GM23248 (cell line): ENCODE data around the gene RBFOX2. TPM values are rescaled to one million over a fixed set of nuclear protein-coding genes. Genes with fewer than 3 reads are reported as not detected.

ENCODE experiments used
- DNase-seq: peaks from one replicate; pipeline ENCODE4 v3.0.0-alpha.2; 2015
- H2AFZ ChIP-seq: fragments of 200-600 bp; sonication (generic); 2 replicates; pipeline ENCODE4 v1.6.1; 2016; ENCODE audit warnings: antibody characterized with exemption
- H3F3A ChIP-seq: fragments of 200-600 bp; sonication (generic); 2 replicates; pipeline ENCODE4 v1.6.1; 2016; ENCODE audit warnings: mild to moderate bottlenecking, antibody characterized with exemption, mixed run types; ENCODE audit not compliant: insufficient read depth
- H3K27ac ChIP-seq: fragments of 200-600 bp; sonication (generic); 2 replicates; pipeline ENCODE4 v1.5.1; 2016; ENCODE audit warnings: mild to moderate bottlenecking
- H3K27me3 ChIP-seq: fragments of 200-600 bp; sonication (generic); replicated peaks from 2 replicates; pipeline ENCODE4 v1.6.1; 2016; ENCODE audit warnings: mild to moderate bottlenecking; ENCODE audit not compliant: insufficient read depth
- H3K36me3 ChIP-seq: fragments of 200-600 bp; sonication (generic); 2 replicates; pipeline ENCODE4 v1.6.1; 2016; ENCODE audit warnings: low read depth, mild to moderate bottlenecking
- H3K4me1 ChIP-seq: fragments of 200-600 bp; sonication (generic); 2 replicates; pipeline ENCODE4 v1.6.1; 2016; ENCODE audit warnings: mild to moderate bottlenecking; ENCODE audit not compliant: insufficient read depth
- H3K4me2 ChIP-seq: fragments of 200-600 bp; sonication (generic); one replicate; pipeline ENCODE4 v1.6.1; 2016; ENCODE audit warnings: mild to moderate bottlenecking; ENCODE audit not compliant: unreplicated experiment
- H3K4me3 ChIP-seq: fragments of 200-600 bp; sonication (generic); 2 replicates; pipeline ENCODE4 v1.5.1; 2016; ENCODE audit warnings: mild to moderate bottlenecking
- H3K79me2 ChIP-seq: fragments of 200-600 bp; sonication (generic); 2 replicates; pipeline ENCODE4 v1.6.1; 2016; ENCODE audit warnings: mild to moderate bottlenecking; ENCODE audit not compliant: insufficient read depth
- H3K9ac ChIP-seq: fragments of 200-600 bp; sonication (generic); 2 replicates; pipeline ENCODE4 v1.6.1; 2016; ENCODE audit warnings: mild to moderate bottlenecking
- H3K9me2 ChIP-seq: fragments of 200-600 bp; sonication (generic); 2 replicates; pipeline ENCODE4 v1.6.1; 2016; ENCODE audit warnings: mixed run types, mild to moderate bottlenecking, moderate library complexity; ENCODE audit not compliant: insufficient read depth
- H3K9me3 ChIP-seq: fragments of 200-600 bp; sonication (generic); one replicate; pipeline ENCODE4 v1.6.1; 2017; ENCODE audit warnings: low read depth
- H4K20me1 ChIP-seq: fragments of 200-600 bp; sonication (generic); 2 replicates; pipeline ENCODE4 v1.6.0; 2016; ENCODE audit not compliant: insufficient read depth
- EZH2 ChIP-seq: fragments of 200-600 bp; sonication (generic); IDR thresholded peaks from 2 replicates; pipeline ENCODE4 v1.6.1; 2018; ENCODE audit warnings: antibody characterized with exemption, mild to moderate bottlenecking; ENCODE audit not compliant: insufficient read depth, poor library complexity, severe bottlenecking
- EZH2phosphoT487 ChIP-seq: fragments of 200-600 bp; sonication (generic); IDR thresholded peaks from 2 replicates; pipeline ENCODE4 v1.6.1; 2018; ENCODE audit warnings: antibody characterized with exemption, moderate library complexity, mild to moderate bottlenecking, low read depth; ENCODE audit not compliant: insufficient read depth
- WGBS, 2 experiments: methylation state at CpG; one replicate each; pipeline ENCODE4 v1.1.6; 2015 to 2017; ENCODE audit warnings: low lambda C conversion rate in 2 of 2, low coverage in 1 of 2; ENCODE audit errors: missing lambda C conversion rate in 2 of 2; 5-methylcytosine and 5-hydroxymethylcytosine counted together
- in situ Hi-C: fragments of 300-500 bp; cut with MboI; formaldehyde crosslinking; loops from 2 replicates; pipeline ENCODE4 v1.15.0; 2020
- polyA plus RNA-seq: library from polyadenylated mRNA; unstranded; fragments of >200 nt; fragmentation: Nextera tagmentation; extraction: Ambion mirVana; gene quantifications from 2 replicates; pipeline ENCODE4 v1.2.1, GENCODE V29; 2016
- total RNA-seq: library from RNA; depleted of rRNA; stranded (reverse); fragments of >200 nt; shearing (Covaris generic); gene quantifications from 2 replicates; pipeline ENCODE4 v1.2.3, GENCODE V29; 2014

The RBFOX2 gene
- total and polyA plus RNA-seq, 2 experiments from 2014 or later: 127 to 136 TPM

- no peak for DNase-seq
- no peak overlapping the region for H3K4me3 ChIP-seq
- H3K27ac ChIP-seq: peak overlapping the region; percentile 94
- H3K27me3 ChIP-seq: no peaks in the 10 kb centered on the region
- no peaks in the 10 kb centered on the region for H4K20me1 ChIP-seq
- peak overlapping the region; percentile 78 for H3K9ac ChIP-seq
- no peaks in the 10 kb centered on the region for H3K9me2 ChIP-seq
- H3K9me3 ChIP-seq: no peaks in the 10 kb centered on the region
- no peak for TF ChIP-seq EZH2
- no peak for TF ChIP-seq EZH2phosphoT487
- peaks cover 20% of the 10 kb centered on the region for H3F3A ChIP-seq
- H2AFZ ChIP-seq: no peak overlapping the region
- peaks cover 28% of the 10 kb centered on the region for H3K4me1 ChIP-seq
- in situ Hi-C loops: no loop called here
- no peak overlapping the region for H3K4me2 ChIP-seq
- no peaks in the 10 kb centered on the region for H3K36me3 ChIP-seq
- H3K79me2 ChIP-seq: peaks cover 90% of the 10 kb centered on the region
- WGBS, 2 experiments: 70 to 81% methylated on average over 2 of the region's 2 CpGs
Measured at GRCh38 chr22:35923026-35923425, 105.6 kb downstream of the RBFOX2 start.

GRCh38 chr22:35921777-35922176 is 106.8 kb downstream of the RBFOX2 start:
- peak; percentile 95 for DNase-seq
- Histone ChIP-seq H3K36me3 (no peaks in the 10 kb centered on the region), H3K79me2 (peaks cover 90% of the 10 kb centered on the region), H3K4me3 (peak overlapping the region; percentile 46), H3K9me2 (no peaks in the 10 kb centered on the region), H3K27ac (peak overlapping the region; percentile 94), H3K9ac (peak overlapping the region; percentile 78), H3K4me2 (peak overlapping the region; percentile 77), H3K9me3 (no peaks in the 10 kb centered on the region), H4K20me1 (no peaks in the 10 kb centered on the region), H3K4me1 (peaks cover 28% of the 10 kb centered on the region), H3F3A (peaks cover 22% of the 10 kb centered on the region), H3K27me3 (no peaks in the 10 kb centered on the region), H2AFZ (no peak overlapping the region)
- in situ Hi-C loops: no loop called here
- TF ChIP-seq EZH2phosphoT487 (no peak), EZH2 (no peak)

GRCh38 chr22:35921044-35921443 is 107.6 kb downstream of the RBFOX2 start:
- Histone ChIP-seq H2AFZ (no peak overlapping the region), H4K20me1 (no peaks in the 10 kb centered on the region), H3K79me2 (peaks cover 90% of the 10 kb centered on the region), H3K27ac (peak overlapping the region; percentile 94), H3K4me2 (peak overlapping the region; percentile 1), H3K9ac (peak overlapping the region; percentile 5; the same call in 1 of the 2 replicates), H3K27me3 (no peaks in the 10 kb centered on the region), H3F3A (peaks cover 29% of the 10 kb centered on the region), H3K4me1 (peaks cover 30% of the 10 kb centered on the region), H3K9me2 (no peaks in the 10 kb centered on the region), H3K36me3 (no peaks in the 10 kb centered on the region), H3K4me3 (no peak overlapping the region), H3K9me3 (no peaks in the 10 kb centered on the region)
- peak; percentile 31 for DNase-seq
- in situ Hi-C loops: no loop called here
- WGBS, 2 experiments: 24 to 29% methylated on average over 2 of the region's 2 CpGs
- no peak for TF ChIP-seq EZH2phosphoT487
- no peak for TF ChIP-seq EZH2

DNA sequence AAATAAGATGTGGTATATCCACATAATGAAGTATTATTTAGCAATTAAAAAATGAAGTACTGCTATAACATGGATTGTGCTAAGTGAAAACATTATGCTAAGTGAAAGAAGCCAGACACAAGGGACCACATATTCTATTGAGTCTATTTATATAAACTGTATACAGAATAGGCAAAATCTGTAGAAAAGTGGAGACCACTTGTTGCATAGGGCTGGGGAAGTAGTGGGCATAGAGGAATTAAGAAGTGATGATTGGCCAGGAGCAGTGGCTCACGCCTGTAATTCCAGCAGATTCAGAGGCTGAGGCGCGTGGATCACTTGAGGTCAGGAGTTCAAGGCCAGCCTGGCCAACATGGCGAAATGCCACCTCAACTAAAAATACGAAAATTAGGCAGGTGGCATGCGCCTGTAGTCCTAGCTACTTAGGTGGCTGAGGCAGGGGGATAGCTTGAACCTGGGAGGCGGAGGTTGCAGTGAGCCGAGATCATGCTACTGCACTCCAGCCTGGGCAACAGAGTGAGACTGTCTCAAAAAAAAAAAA is 109.6 kb downstream of the RBFOX2 start:
- Histone ChIP-seq H3K9ac (no peak overlapping the region), H3F3A (peaks cover 48% of the 10 kb centered on the region), H4K20me1 (no peaks in the 10 kb centered on the region), H3K79me2 (peaks cover 81% of the 10 kb centered on the region), H3K4me3 (no peak overlapping the region), H3K27ac (no peak overlapping the region), H3K9me3 (no peaks in the 10 kb centered on the region), H2AFZ (no peak overlapping the region), H3K36me3 (no peaks in the 10 kb centered on the region), H3K27me3 (no peaks in the 10 kb centered on the region), H3K4me2 (no peak overlapping the region), H3K9me2 (no peaks in the 10 kb centered on the region), H3K4me1 (peaks cover 48% of the 10 kb centered on the region)
- no peak for DNase-seq
- WGBS, 2 experiments: 94% methylated on average over 8 of the region's 8 CpGs
- TF ChIP-seq EZH2 (no peak), EZH2phosphoT487 (no peak)
- in situ Hi-C loops: loop anchor here (10.0 kb wide), 1 partner anchor 284 kb away; no protein-coding TSS in a partner anchor

DNA sequence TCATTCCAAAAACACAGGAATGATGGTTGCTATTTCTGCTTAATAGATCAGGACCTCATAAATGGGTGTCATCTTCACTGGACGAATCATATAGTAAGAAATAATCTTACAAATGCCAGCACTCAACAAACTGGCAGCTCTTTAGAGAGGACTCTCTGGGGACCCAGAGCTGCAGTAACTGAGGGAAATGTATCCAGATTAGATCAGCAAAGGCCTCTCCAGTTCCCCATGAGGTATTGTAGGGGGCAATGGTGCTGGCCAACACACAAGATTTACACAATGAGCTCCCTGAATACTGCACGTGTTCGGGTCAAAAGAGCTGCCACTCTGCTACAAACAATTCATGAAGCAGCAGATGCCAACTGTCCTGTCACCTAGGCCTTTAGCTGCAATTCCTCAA is 110.2 kb downstream of the RBFOX2 start:
- no peak overlapping the region for H3K4me3 ChIP-seq
- peaks cover 81% of the 10 kb centered on the region for H3K79me2 ChIP-seq
- no peak for TF ChIP-seq EZH2
- TF ChIP-seq EZH2phosphoT487: no peak
- H3K9ac ChIP-seq: no peak overlapping the region
- H4K20me1 ChIP-seq: no peaks in the 10 kb centered on the region
- in situ Hi-C loops: loop anchor here (10.0 kb wide), 1 partner anchor 284 kb away; no protein-coding TSS in a partner anchor
- no peaks in the 10 kb centered on the region for H3K9me2 ChIP-seq
- DNase-seq: peak; percentile 50
- H2AFZ ChIP-seq: no peak overlapping the region
- no peaks in the 10 kb centered on the region for H3K9me3 ChIP-seq
- H3F3A ChIP-seq: peaks cover 53% of the 10 kb centered on the region
- H3K27me3 ChIP-seq: no peaks in the 10 kb centered on the region
- 26 to 33% methylated on average over 3 of the region's 3 CpGs for WGBS, 2 experiments
- no peak overlapping the region for H3K27ac ChIP-seq
- no peak overlapping the region for H3K4me2 ChIP-seq
- no peaks in the 10 kb centered on the region for H3K36me3 ChIP-seq
- peaks cover 48% of the 10 kb centered on the region for H3K4me1 ChIP-seq
